NCI-H748 (cell line): ENCODE data around the gene LILRB3.
"Not testable (repeated sequence)": the region's sequence is repeated elsewhere in the genome, so short reads cannot be mapped to it uniquely, and the experiment has no call there.

ENCODE experiments used
- DNase-seq: peaks from one replicate; lab custom pipeline; 2025; ENCODE audit not compliant: unreplicated experiment; lab: John Stamatoyannopoulos, UW

The LILRB3 gene

DNA sequence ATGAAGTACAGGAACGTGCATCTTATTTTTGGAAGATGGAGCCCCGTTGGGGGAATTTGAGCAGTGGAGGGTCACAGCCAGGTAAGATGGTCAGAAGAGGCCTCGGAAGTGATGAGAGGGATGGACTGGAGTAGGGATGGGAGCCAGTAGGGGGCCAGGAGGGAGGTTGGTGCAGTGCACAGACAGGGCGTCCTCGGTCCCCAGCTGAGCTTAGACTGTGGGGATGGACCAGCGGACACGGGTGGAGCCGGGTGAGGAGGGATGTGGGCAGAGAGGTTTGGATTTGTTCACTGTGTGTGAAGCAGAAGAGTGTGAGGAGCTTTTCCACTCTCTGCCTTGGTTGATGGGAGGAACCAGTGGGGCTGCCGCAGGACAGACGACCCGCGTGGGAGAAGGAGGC lies 11.6 kb downstream of the LILRB3 start:
- DNase-seq, result no peak

- DNase-seq, result peak; percentile 85
Observed at GRCh38 chr19:54209811-54210494, 12.9 kb downstream of the LILRB3 start.

GRCh38 chr19:54209058-54209810 lies 13.6 kb downstream of the LILRB3 start:
- DNase-seq, result no peak

DNA sequence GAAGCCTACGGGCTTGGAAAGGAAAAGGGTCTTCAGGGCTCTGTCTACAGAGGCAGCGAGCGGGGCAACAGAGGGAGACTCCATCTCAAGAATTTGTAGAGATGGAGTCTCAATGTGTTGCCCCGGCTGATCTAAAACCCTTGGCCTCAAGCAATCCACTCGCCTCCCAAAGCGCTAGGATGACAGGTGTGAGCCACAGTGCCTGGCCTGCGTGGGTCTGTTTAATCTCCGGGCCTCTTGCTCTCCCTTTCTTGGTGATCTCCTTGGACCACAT lies 14.1 kb downstream of the LILRB3 start:
- DNase-seq, result no peak

DNA sequence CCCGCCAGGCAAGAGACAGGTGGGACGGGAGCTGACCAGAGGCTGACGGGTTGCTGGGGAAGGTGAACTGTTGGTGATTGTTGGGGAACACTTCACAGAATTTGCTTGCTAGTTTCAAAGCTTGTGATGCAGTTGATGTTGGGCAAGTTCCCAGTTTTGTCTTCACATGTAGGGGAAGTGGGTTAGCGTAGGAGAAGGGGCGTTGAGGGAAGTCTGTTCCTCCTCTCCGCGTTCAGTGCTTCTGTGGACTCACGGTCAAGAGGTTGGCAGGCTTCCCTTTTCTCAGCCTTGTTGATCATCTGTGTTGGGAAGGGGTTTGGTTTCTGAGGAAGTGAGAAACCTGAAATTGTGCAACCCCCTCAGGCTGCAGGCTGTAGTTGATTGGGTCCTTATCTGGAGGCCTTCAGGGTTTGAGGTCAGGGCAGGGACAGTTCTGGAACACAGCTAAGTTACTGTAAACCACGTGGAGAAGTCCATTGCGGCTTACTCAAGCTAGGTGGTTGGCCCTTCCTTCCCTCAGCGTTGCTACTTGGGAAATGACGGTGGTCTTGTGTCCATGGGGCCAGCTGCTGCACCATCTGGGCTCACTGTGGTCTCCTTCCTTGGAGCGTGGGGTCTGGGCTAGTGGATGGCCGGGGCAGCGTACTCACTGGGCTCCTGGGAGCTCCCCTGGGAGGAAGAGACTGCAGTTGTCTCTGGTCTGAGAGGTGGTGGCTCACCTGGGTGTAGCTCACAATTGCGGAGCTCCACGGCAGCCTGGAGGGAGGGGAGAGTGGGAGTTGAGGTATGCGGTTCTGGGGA lies 14.6 kb downstream of the LILRB3 start:
- DNase-seq, result no peak

GRCh38 chr19:54207676-54207982 lies 15.2 kb downstream of the LILRB3 start:
- no peak for DNase-seq

GRCh38 chr19:54207193-54207592 lies 15.6 kb downstream of the LILRB3 start:
- DNase-seq, result not testable (repeated sequence)

DNA sequence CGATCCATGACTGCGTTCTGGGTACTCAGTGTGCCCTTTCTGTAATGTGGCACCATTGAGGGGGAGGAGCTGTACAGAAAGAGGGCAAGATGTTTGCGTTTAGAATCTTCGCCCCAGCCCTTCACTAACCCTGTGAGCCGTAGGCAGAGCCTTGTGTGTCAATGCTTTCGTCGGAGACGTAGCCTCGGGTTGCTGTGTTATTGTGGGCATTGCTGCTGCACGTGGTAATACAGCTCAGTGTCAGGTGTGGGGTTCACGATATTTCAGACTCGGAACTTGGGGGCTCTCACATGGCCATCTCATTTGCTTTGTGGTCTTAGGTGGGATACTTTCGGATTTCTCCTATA lies 16.0 kb downstream of the LILRB3 start:
- no peak for DNase-seq

DNA sequence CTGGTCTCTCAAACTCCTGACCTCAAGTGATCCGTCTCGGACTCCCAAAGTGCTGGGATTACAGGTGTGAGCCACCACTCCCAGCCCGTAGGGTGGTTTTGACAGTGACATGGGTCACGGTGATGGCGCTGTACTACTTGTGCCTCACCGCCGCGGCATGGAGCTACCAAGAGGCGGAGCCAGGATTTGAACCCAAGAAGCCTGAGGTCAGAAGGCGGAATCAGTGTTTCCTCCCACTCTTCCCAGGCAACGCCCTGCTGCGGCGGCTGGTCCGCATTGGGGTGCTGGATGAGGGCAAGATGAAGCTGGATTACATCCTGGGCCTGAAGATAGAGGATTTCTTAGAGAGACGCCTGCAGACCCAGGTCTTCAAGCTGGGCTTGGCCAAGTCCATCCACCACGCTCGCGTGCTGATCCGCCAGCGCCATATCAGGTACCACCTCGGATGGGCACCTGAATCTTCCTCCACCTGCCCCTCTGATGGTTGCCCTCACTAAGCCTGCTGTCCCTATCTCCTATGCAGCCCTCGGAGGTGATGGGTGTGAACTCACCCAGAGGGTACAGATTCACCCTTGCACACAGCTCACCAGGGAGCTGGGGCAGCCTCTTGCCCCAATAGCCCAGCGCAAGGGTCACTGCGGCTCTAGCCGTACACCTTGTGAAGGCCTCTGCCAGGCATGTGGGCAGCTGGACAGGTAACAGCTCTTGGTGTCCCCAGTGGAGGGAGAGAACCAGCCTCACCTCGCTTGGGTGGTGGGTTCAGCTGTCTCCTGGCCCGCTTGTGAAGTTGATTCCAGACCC lies 16.6 kb downstream of the LILRB3 start:
- no peak for DNase-seq

GRCh38 chr19:54204767-54205468 lies 17.9 kb downstream of the LILRB3 start:
- DNase-seq, result no peak

DNA sequence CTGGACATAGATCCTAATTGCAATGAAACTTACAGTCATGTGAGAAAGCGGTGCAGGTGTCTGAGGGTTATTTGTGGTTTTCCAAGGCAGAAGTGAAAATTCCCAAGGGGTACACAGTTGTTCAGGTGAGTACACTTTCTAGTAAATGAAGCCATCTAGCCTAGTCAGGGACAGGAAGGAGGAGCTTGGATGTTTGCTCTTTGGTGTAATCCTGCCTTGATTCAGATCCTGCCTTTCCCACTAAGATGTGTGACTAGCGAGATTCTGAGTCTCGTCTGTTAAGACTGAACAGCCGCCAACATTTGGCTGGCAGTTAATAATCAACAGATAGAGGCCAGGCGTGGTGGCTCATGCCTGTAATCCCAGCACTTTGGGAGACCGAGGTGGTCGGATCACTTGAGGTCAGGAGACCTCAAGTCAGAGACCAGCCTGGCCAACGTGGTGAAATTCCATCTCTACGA lies 19.6 kb downstream of the LILRB3 start:
- no peak for DNase-seq

DNA sequence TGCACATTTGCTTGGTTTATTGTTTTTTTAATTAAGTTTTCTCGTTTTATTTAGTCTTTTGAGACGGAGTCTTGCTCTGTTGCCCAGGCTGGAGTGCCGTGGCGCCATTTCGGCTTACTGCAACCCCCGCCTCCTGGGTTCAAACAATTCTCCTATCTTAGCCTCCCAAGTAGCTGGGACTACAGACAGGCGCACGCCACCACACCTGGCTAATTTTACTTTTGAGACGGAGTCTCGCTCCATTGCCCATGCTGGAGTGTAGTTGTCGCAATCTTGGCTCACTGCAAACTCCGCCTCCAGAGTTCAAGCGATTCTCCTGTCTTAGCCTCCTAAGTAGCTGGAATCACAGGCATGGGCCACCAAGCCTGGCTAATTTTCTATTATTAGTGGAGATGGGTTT lies 20.8 kb downstream of the LILRB3 start:
- DNase-seq, result no peak

- no peak for DNase-seq
Observed at GRCh38 chr19:54201172-54201701, 21.6 kb downstream of the LILRB3 start.

DNA sequence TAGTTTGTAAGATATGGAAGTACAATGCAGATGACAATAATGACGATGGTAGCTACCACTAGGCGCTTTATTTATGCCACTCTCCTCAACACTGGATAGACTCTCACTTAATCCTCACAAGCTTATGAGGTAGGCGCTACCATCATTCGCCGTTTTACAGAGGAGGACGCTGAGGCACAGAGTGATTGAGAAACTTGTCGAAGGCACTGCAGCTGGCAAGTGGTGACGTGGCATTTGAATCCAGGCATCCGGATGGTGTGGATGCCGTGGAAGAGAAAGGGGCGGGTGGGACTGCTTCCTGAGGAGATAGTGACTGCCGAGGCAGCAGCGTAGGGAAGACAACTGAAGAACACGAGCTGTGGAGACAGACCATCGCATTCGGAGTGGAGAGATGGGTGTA lies 23.4 kb downstream of the LILRB3 start:
- peak; percentile 37 for DNase-seq

GRCh38 chr19:54197121-54197520 lies 25.7 kb downstream of the LILRB3 start:
- no peak for DNase-seq

GRCh38 chr19:54196536-54196935 lies 26.3 kb downstream of the LILRB3 start:
- DNase-seq, result no peak

DNA sequence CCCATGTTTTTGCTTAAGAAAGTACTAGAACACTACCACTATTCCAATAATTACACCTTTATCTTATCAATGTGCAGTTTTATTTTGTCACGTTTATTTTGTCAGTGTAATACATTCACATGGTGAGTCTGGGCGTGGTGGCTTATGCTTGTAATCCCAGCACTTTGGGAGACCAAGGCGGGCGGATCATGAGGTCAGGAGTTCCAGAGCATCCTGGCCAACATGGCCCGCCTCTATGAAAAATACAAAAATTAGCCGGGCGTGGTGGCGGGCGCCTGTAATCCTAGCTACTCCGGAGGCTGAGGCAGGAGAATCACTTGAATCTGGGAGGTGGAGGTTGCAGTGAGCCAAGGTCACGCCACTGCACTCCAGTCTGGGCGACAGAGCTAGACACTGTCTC lies 28.3 kb downstream of the LILRB3 start:
- DNase-seq, result not testable (repeated sequence)

GRCh38 chr19:54193011-54193410 lies 29.8 kb downstream of the LILRB3 start:
- DNase-seq, result no peak

DNA sequence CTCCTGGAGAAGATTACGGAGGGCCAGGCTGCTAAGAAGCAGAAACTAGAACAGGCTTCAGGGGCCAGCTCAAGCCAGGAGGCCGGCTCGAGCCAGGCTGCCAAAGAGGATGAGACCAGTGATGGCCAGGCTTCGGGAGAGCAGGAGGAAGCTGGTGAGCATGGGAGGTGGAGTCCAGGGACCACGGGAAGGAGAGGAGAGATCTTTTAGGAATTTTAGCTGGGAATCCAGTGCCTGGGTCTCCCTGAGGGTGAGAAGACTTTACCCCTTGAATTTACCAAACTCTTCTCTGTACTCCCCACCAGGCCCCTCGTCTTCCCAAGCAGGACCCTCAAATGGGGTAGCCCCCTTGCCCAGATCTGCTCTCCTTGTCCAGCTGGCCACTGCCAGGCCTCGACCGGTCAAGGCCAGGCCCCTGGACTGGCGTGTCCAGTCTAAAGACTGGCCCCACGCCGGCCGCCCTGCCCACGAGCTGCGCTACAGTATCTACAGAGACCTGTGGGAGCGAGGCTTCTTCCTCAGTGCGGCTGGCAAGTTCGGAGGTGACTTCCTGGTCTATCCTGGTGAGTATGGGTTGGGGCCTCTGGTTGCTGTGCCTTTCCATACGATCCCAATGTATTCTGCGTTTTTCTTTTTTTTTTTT lies 30.9 kb downstream of the LILRB3 start:
- DNase-seq, result no peak
